K562 (cell line): Measurements from ENCODE around the gene PROKR1.
"Not testable (repeated sequence)": the region's sequence is repeated elsewhere in the genome, so short reads cannot be mapped to it uniquely, and the experiment has no call there.

Source experiments
- CBX2 ChIP-seq: fragments of 200-600 bp; sonication (generic); IDR thresholded peaks from one replicate; pipeline ENCODE4 v1.6.1; 2012; ENCODE audit warnings: mild to moderate bottlenecking, low read length, inconsistent platforms; ENCODE audit not compliant: insufficient read depth, poor library complexity, severe bottlenecking
- CTCF ChIP-seq, 3 experiments: IDR thresholded peaks in 2 of 3; conservative IDR thresholded peaks in 1 of 3; 2 replicates each; pipeline ENCODE4 v1.5.1; 2011 to 2012; ENCODE audit warnings: low read length in 3 of 3, mild to moderate bottlenecking in 3 of 3, control low read depth in 2 of 3, improper control_type of control experiment in 1 of 3, inconsistent platforms in 1 of 3, low read depth in 1 of 3, mixed read lengths in 1 of 3, moderate library complexity in 1 of 3; ENCODE audit not compliant: insufficient read depth in 2 of 3
- ESRRB ChIP-seq: fragments of 250-450 bp; sonication (Bioruptor Pico); IDR thresholded peaks from 2 replicates; pipeline ENCODE4 v1.5.0; 2020; ENCODE audit warnings: mild to moderate bottlenecking, moderate library complexity, borderline replicate concordance
- FOXK2 ChIP-seq, 2 experiments: fragments of 450-650 bp; IDR thresholded peaks in 1 of 2; conservative IDR thresholded peaks in 1 of 2; 2 replicates each; pipeline ENCODE4 v1.6.1; 2016; ENCODE audit warnings: low read depth in 2 of 2, mild to moderate bottlenecking in 1 of 2
- KDM4B ChIP-seq, 2 experiments: fragments of 450-650 bp in 1 of 2; sonication (generic) in 1 of 2; IDR thresholded peaks; 2 replicates each; pipeline ENCODE4 v1.6.1; 2016 to 2017; ENCODE audit warnings: borderline replicate concordance in 2 of 2, antibody characterized with exemption in 1 of 2, low read depth in 1 of 2, mild to moderate bottlenecking in 1 of 2
- MAZ ChIP-seq, 2 experiments: fragments of 450-650 bp in 1 of 2; sonication (generic) in 1 of 2; formaldehyde crosslinking; IDR thresholded peaks in 1 of 2; conservative IDR thresholded peaks in 1 of 2; 2 replicates each; pipeline versions ENCODE4 v1.4.0 to v1.5.0; 2020; ENCODE audit warnings: mild to moderate bottlenecking in 1 of 2, missing genetic modification reagents in 1 of 2
- ZFP36 ChIP-seq: fragments of 150-350 bp; IDR thresholded peaks from 2 replicates; pipeline ENCODE4 v1.6.1; 2018; ENCODE audit warnings: low read length, low read depth; ENCODE audit not compliant: partially characterized antibody

GRCh38 chr2:68677837-68678236 lies 34.5 kb downstream of the PROKR1 start:
- not testable (repeated sequence) for TF ChIP-seq ZFP36; ESRRB (CRISPR knock-in tag); KDM4B (IDR thresholded peaks at IDR 0.05; ENCODE audit: borderline replicate concordance in 2 of 2, low read depth in 1 of 2); FOXK2 (conservative IDR thresholded peaks at IDR 0.05 in 1 of 2, IDR thresholded peaks at IDR 0.05 in 1 of 2; ENCODE audit: low read depth in 2 of 2); CTCF (IDR thresholded peaks at IDR 0.05 in 2 of 3, conservative IDR thresholded peaks at IDR 0.05 in 1 of 3; ENCODE audit: insufficient read depth in 2 of 3, low read depth in 1 of 3, low read length in 3 of 3); MAZ (CRISPR knock-in tag; conservative IDR thresholded peaks at IDR 0.05 in 1 of 2, IDR thresholded peaks at IDR 0.05 in 1 of 2); CBX2
